Stimulated activated CD8-positive, alpha-beta memory T cell treated with anti-CD3 and anti-CD28 coated beads, Interleukin-12 subunit alpha, Interleukin-12 subunit beta, amount 100 ng/mL, for 1 hour (primary cell): ENCODE results near the gene ACOT11.
"Not testable (repeated sequence)": the region's sequence is repeated elsewhere in the genome, so short reads cannot be mapped to it uniquely, and the experiment has no call there.

Experiments used
- DNase-seq: peaks from one replicate; pipeline ENCODE4 v3.0.0-alpha.2; 2020; ENCODE audit warnings: low read depth

Gene ACOT11

DNA sequence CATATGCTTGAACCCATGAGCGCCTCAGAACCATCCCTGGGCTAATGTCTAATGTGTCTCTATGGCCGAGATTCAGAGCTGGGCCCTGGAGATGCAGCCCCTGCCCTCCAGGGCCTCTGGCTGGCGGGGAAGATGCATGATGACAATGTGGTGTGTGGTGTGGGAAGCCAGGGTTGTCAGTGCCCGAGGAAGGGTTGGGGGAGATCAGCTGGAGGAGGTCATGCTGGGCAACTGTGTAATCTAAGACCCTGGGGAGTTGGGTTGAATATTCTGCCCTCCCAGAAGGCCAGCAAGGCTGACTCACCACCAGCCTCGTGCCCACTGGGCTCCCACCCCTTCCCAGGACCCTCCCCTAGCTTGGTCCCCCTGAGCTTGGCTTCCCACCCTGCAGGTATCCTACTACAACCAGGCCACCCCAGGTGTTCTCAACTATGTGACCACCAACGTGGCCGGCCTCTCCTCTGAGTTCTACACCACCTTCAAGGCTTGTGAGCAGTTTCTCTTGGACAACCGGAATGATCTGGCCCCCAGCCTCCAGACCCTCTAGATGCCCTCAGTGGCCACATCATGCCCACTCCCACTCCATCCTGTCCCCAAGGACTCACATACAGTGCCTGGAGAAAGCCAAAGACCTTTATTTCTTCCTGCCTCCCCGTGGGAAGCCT lies 60.7 kb downstream of the ACOT11 start:
- DNase-seq, result no peak

DNA sequence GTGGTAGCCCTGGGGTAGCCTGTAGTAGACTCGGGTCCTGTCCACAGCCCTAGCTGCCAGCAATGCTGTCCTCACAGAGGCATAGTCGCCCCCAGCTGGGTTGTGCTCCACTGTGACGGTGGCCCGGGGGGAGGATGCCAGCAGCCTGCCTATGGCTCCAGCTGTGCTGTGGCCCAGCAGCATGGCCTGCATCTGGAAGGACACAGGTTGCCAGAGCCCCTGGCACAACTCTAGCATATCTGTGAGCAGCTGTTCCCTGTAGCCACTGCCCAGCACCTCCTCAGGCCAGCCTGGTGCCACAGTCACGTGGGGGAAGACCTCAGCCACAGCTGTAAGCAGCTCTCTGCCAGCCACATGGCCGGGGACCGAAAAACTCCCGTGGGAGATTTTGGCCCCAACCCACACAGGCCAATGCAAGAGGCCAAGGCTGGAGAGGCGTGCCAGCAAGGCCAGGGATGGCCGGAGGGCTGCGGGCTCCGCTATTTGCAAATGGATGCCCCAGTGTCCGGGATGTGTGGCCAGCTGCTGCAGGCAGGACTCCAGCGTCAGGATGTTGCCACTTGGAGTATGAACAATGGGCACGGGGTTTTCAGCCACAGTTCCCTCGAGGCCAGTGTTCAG lies 61.4 kb downstream of the ACOT11 start:
- DNase-seq, result no peak

- DNase-seq, result no peak
Observed at GRCh38 chr1:54610048-54610447, 62.0 kb downstream of the ACOT11 start.

GRCh38 chr1:54610601-54611580 lies 62.9 kb downstream of the ACOT11 start:
- no peak for DNase-seq

DNA sequence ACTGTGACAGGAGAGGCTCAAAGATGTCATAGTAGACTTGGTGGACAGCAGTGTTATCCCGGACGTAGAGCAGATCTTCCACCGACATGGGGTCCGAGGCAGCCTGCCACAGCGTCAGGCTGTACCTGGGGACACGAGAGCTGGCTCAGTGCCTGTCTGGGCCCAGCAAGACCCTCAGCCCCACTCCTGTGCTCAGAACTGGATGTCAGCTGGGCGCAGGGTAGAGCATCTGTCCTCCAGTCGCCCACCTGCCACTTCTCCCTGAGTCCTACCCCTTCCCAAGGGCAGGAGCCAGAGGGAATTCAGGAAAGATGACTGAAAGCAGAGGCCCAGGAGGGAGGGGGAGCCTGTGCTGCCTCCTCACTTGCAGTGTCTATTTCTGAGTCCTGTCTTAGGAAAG lies 63.6 kb downstream of the ACOT11 start:
- no peak for DNase-seq

- DNase-seq, result no peak
Observed at GRCh38 chr1:54614024-54614423, 66.0 kb downstream of the ACOT11 start.

GRCh38 chr1:54614563-54614962 lies 66.5 kb downstream of the ACOT11 start:
- no peak for DNase-seq

GRCh38 chr1:54615531-54616279 lies 67.7 kb downstream of the ACOT11 start:
- DNase-seq, result no peak

DNA sequence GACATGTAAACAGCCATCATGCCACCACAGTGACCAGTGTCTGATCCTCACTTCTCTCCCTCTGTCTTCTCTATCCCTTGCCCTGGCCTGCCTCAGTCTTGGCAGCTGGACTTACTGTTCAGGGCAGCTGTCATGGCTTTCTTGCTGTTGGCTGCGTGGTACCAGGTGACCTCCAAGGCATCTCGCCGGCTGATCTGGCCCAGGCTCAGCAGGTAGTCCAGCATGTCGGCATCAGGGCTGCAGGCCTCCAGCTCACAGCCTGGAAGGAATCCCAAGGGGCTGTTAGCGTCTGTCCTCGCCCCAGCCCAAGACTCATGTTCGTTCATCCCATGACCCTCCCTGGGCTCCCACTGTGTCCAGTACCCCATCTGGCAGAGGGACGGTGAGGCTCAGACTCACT lies 71.7 kb downstream of the ACOT11 start:
- DNase-seq, result no peak

DNA sequence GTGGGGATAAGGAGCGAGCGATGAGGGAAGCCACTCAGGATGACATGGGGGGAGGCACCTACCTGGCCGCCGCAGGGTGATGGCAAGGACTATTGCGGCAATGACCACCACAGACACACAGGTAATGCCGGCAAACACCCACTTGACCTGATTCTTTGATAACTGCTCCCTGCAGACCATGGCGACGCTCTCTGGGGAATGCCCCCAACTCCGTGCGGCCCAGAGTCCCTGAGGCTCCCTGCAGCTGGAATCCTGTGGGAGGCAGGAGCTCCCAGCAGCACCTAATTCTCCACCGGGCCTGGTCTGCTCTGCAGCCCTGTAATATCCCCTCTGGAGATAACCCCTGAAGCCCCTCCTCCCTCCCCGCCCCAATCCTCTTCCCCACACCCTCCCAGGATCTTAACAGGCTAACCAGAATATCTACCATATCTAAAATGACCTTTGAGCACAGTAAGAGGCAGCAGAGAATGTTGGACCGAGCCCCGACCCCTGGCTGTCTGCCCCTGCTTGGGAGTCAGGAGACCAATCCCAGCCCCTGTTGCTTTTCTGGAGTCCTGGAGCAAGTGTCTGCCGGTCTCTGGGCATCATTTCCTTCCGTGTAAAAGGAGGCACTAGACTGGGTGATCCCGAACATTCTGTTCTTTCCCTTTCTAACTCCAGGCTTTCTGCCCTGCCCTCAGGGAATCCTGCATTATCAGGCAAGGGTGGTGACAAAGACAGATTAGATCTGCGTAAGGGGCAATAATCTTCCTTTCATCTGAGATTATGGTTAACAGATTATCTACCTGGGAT lies 75.4 kb downstream of the ACOT11 start, which contains the start of gene FAM151A:
Gene FAM151A (minus strand): TSS at position 310 of the 792 bp plus-strand sequence. CDS start 130 bp downstream, at position 180.
- no peak for DNase-seq

DNA sequence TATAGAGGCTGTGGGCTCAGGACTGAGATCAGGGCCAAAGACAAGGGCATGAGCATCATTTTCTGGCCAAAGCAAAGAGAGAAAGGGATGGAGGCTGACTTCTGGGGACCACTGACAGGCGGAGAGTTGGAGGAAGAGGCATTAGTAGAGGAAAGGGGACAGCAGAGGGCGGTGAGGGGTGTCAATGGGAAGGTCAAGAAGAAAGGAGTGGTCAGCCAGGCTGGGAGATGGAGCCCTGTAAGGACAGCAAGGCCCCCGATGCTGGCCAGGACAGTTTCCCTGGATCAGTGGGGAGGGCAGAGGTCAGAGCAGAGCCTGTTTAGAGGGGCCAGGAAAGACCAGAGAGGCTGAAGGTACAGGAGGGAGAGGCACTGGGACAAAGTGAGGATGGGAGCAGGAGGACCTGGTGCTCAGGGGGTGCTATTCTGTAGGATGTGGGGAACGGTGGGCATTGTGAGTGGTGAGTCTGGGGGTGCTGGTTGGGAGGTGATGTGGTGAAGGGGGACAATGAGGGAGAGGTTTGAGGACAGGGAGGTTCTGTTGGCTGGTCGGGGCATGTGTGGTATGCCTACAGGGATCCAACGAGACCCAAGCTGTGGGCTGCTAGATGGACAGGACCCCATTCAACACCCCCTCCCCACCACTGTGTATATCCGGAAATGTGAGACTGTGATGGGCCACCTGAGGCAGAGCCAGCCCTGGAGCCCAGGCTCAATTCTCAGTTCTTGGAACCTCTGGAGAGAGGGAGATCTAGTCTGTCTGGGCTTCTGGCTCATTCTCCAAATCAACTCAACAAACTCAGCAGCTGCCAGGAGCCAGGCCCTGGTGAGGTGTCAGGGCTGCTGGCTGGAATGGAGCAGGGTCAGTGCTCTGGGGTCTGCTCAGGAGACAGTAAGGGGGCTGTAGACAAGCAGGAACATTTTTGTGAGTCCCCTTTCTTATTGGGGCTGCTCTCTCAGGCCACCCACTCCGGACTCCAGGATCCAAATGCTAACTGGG lies 76.7 kb downstream of the ACOT11 start:
- DNase-seq, result no peak

GRCh38 chr1:54627196-54627595 lies 79.2 kb downstream of the ACOT11 start:
- DNase-seq, result no peak

DNA sequence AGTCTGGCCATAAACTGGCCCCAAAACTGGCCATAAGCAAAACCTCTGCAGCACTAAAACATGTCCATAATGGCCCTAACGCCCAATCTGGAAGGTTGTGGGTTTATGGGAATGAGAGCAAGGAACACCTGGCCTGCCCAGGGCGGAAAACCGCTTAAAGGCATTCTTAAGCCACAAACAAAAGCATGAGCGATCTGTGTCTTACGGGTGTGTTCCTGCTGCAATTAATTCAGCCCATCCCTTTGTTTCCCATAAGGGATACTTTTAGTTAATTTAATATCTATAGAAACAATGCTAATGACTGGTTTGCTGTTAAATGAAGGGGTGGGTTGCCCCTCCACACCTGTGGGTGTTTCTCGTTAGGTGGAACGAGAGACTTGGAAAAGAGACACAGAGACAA lies 87.8 kb downstream of the ACOT11 start:
- not testable (repeated sequence) for DNase-seq

DNA sequence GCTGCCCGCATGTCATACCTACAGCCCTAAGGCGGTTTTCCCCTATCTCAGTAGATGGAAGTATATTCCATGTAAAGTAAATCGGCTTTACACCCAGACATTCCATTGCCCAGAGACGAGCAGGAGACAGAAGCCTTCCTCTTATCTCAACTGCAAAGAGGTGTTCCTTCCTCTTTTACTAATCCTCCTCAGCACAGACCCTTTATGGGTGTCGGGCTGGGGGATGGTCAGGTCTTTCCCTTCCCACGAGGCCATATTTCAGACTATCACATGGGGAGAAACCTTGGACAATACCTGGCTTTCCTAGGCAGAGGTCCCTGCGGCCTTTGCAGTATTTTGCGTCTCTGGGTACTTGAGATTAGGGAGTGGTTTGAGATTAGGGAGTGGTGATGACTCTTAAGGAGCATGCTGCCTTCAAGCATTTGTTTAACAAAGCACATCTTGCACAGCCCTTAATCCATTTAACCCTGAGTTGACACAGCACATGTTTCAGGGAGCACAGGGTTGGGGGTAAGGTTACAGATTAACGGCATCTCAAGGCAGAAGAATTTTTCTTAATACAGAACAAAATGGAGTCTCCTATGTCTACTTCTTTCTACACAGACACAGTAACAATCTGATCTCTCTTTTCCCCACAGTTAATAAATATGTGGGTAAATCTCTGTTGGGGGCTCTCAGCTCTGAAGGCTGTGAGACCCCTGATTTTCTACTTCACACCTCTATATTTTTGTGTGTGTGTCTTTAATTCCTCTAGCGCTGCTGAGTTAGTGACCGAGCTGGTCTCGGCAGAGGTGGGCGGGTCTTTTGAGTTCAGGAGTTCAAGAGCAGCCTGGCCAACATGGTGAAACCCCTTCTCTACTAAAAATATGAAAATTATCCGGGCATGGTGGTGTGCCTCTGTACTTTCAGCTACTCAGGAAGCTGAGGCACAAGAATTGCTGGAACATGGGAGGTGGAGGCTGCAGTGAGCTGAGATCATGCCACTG lies 88.7 kb downstream of the ACOT11 start:
- not testable (repeated sequence) for DNase-seq

GRCh38 chr1:54640361-54640760 lies 92.3 kb downstream of the ACOT11 start:
- DNase-seq, result no peak

DNA sequence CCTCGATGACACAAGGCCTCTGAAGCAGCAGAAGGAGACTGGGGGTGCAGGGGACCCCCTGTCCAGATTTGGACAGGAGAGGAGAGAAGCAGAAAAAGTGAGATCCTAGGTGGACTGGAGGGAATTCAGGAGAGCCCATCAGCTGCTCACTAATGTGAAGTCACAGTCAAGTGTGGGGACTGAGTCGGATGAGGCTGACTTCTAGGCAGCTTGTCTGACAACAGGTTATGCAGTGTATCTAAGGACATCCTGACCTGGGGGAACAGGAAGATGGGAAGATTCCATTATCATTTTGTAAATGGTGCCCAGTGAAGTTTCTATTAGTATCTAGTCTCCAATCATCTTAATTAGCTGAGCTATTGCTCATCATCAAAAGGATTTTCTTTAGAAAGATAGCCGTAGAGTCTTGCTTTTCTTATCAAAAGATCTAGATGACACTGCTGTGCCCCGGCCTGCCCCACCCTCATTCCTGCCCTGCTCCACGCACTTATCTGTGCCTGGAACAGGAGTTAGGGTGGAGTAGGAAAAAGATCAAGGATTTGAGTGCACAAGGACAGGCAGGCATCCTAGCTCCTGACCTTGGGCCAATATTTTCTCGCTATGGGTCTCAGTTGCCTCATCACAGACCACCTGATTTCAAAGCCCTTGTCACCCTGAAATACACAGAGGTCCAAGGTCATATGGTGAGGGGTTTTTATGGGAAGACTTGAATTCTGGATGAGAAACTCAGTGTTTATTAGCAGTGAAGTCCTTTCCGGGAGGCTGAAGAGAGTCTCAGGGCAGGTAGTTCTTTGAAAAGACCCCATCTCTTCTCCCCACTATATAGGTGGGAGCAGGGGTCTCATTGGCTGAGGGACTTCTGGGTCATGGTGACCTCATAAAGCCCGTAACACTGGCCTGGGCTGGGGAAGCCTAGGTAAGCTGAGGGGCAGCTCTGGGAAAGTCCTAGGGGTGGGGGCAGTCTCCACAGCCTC lies 93.1 kb downstream of the ACOT11 start, which contains the start of gene MROH7:
Gene MROH7 (plus strand): TSS at position 924 of the 974 bp plus-strand sequence. CDS start 11,141 bp downstream, outside the sequence.
- no peak for DNase-seq

DNA sequence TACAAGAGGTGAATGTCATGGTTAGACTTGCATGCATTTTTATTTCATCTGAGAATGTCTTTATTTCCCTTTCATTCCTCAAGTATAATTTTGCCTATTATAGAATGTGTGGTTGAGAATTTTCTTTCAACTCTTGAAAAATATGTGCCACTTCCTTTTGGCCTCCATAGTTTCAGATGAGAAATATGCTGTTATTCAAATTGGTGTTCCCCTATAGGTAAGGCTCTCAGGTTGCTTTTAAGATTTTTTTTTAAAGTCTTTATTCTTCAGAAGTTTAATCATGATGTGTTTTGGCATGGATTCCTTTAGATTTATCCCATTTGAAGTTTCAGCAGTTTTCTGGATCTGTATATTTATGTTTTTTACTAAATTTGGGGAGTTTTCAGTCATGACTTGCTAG lies 95.7 kb downstream of the ACOT11 start:
- no peak for DNase-seq
